Activated CD8-positive, alpha-beta memory T cell treated with anti-CD3 and anti-CD28 coated beads for 48 hours (primary cell): Measurements from ENCODE around the gene NEU1.
"Not testable (repeated sequence)": the region's sequence is repeated elsewhere in the genome, so short reads cannot be mapped to it uniquely, and the experiment has no call there.

Experiments
- DNase-seq, 3 experiments: peaks; one replicate each; pipeline ENCODE4 v3.0.0-alpha.2; 2020; ENCODE audit warnings: low read depth in 2 of 3, low spot score in 2 of 3

Gene NEU1

DNA sequence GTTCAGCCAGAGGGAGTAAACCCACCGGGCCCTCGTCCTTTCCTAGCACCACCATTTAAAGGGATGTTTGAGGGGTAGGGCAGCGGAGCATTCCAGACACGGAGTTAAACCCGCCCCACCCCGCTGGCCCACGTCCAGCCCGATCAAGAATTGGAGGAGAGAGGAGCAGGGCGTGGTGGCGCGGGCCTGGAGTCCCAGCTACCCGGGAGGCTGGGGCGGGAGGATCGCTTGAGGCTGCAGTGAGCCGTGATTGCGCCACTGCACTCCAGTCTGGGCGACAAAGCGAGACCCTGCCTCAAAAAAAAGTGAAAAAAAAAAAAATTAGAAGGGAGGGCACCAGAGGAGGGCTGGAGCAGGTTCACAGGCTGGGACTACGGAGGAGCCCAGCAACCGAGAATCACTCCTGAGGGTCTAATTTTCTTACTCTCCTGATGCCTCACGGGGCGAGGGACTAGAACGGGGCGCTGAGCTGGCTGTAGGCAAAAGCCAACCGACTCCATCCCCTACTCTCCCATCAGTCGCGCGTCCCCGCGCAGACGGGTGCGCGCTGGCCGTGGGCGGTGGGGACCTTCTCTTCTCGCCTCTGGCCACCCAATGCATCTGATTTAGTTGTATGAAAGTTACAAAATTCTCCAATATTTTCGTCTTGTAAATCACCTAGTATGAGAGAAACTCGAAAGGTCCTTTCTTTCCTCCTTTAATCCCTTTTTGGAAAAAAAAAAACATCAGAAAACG lies 41.2 kb downstream of the NEU1 start:
- no peak for DNase-seq

DNA sequence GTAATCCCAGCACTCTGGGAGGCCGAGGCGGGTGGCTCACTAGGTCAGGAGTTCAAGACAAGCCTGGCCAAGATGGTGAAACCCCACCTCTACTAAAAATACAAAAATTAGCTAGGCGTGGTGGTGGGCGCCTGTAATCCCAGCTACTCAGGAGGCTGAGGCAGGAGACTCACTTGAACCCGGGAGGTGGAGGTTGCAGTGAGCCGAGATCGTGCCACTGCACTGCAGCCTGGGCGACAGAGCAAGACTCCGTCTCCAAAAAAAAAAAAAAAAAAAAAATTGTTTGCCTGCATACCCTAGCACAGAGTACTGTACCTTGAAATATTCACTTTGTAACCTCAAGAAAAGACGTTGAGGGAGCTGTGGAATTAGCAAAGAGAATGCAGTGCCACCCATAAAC lies 42.2 kb downstream of the NEU1 start:
- DNase-seq = not testable (repeated sequence)

DNA sequence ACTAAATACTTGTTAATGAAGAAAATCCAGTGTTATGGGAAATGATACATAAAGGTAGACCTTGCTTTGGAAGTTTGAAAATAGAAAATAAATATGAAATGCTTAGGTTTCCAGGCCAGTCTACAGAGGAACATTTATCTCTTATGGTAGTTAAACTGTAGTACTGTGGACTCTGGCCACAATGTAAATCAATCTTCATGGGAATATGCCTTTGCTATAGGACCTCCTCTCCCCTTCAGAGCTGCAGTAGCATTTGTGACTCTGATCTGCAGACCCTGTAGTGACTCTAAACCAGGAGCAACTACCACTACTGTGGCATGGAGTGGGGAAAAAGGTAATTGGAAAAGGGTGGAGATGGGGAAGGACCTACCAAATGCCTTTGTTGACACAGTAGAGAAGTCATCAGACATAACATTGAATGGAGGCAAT lies 42.7 kb downstream of the NEU1 start:
- no peak for DNase-seq

GRCh38 chr6:31817929-31818511 lies 44.6 kb downstream of the NEU1 start:
- not testable (repeated sequence) for DNase-seq

DNA sequence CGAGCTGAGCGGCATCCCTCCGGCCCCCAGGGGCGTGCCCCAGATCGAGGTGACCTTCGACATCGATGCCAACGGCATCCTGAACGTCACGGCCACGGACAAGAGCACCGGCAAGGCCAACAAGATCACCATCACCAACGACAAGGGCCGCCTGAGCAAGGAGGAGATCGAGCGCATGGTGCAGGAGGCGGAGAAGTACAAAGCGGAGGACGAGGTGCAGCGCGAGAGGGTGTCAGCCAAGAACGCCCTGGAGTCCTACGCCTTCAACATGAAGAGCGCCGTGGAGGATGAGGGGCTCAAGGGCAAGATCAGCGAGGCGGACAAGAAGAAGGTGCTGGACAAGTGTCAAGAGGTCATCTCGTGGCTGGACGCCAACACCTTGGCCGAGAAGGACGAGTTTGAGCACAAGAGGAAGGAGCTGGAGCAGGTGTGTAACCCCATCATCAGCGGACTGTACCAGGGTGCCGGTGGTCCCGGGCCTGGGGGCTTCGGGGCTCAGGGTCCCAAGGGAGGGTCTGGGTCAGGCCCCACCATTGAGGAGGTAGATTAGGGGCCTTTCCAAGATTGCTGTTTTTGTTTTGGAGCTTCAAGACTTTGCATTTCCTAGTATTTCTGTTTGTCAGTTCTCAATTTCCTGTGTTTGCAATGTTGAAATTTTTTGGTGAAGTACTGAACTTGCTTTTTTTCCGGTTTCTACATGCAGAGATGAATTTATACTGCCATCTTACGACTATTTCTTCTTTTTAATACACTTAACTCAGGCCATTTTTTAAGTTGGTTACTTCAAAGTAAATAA lies 45.3 kb downstream of the NEU1 start:
- not testable (repeated sequence) for DNase-seq

DNA sequence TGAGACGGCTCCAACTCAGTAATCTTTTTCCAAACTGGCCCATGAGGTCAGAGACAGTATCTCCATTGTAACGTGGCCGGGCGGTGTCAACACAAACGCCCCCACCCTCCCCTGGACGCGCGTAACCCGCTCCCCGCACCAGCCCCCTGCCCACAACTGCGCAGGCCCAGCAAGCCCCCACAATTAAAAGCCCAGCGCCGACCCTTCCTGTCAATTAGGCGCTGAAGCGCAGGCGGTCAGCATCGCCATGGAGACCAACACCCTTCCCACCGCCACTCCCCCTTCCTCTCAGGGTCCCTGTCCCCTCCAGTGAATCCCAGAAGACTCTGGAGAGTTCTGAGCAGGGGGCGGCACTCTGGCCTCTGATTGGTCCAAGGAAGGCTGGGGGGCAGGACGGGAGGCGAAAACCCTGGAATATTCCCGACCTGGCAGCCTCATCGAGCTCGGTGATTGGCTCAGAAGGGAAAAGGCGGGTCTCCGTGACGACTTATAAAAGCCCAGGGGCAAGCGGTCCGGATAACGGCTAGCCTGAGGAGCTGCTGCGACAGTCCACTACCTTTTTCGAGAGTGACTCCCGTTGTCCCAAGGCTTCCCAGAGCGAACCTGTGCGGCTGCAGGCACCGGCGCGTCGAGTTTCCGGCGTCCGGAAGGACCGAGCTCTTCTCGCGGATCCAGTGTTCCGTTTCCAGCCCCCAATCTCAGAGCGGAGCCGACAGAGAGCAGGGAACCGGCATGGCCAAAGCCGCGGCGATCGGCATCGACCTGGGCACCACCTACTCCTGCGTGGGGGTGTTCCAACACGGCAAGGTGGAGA lies 47.4 kb downstream of the NEU1 start, which contains the start of the genes HSPA1A and HSPA1L:
Gene HSPA1A, plus strand, starts transcription at position 519 of the 814 bp plus-strand sequence. Its CDS starts 214 bp downstream, at position 733.
Gene HSPA1L, minus strand, starts transcription at position 259 of the 814 bp plus-strand sequence. CDS start 3,311 bp downstream, outside the sequence.
- peak in 1 of 3 experiments; percentile 51 for DNase-seq

DNA sequence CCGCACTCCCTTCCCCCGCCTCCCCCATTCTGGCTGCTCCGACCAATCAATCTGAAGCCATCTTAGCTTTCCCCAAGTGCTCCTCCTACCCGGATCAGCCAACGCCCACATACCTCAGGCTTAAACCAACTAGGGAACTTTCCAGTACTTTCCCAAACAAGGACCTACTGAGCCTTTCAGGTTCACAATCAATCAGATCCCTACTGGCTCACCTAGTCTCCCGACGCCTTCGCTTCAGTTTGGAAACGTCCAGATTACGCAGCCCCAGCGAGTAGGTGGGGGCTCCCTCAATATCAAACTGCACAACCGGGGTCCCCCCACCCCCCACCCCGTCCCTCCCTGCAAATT lies 48.0 kb downstream of the NEU1 start:
- peak in 1 of 3 experiments; percentile 38 for DNase-seq

- no peak for DNase-seq
These were observed 49.2 kb downstream of the NEU1 start for GRCh38 chr6:31813465-31813849.

DNA sequence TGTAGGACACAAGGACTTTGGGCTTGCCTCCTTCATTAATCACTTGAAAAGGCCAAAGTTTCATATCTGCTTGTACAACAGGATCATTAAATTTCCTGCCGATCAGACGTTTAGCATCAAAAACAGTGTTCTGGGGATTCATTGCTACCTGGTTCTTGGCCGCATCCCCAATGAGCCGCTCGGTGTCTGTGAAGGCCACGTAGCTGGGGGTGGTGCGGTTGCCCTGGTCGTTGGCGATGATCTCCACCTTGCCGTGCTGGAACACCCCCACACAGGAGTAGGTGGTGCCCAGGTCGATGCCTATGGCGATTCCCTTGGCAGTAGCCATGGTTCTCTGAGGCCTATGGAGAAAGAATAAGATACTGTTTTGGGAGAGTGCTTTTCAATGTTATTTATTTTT lies 51.0 kb downstream of the NEU1 start:
- no peak for DNase-seq

DNA sequence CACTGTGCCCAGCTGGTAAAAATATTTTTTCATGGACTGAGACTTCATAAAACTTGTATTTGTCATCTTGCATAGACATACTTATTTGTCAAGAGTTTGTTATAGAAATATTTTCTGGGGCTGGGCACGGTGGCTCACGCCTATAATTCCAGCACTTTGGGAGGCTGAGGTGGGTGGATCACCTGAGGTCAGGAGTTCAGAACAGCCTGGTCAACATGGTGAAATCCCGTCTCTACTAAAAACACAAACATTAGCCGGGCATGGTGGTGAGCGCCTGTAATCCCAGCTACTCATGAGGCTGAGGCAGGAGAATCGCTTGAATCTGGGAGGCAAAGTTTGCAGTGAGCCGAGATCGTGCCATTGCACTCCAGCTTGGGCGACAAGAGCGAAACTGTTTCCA lies 54.0 kb downstream of the NEU1 start:
- DNase-seq = not testable (repeated sequence)
